Stimulated activated CD4-positive, alpha-beta T cell treated with anti-CD3 and anti-CD28 coated beads, Interleukin-12 subunit alpha, Interleukin-12 subunit beta, amount 100 ng/mL, for 4 hours (primary cell): ENCODE data around the gene RBM20.
"Not testable (repeated sequence)": the region's sequence is repeated elsewhere in the genome, so short reads cannot be mapped to it uniquely, and the experiment has no call there.

Source experiments
- DNase-seq: peaks from one replicate; pipeline ENCODE4 v3.0.0-alpha.2; 2020

RBM20 gene

GRCh38 chr10:110679486-110680272 lies 35.5 kb downstream of the RBM20 start:
- DNase-seq, result no peak

GRCh38 chr10:110680273-110681020 lies 36.3 kb downstream of the RBM20 start:
- no peak for DNase-seq

GRCh38 chr10:110681023-110681681 lies 37.0 kb downstream of the RBM20 start:
- peak; percentile 21 for DNase-seq

GRCh38 chr10:110682348-110682747 lies 38.2 kb downstream of the RBM20 start:
- DNase-seq, result no peak

- no peak for DNase-seq
These were observed 40.8 kb downstream of the RBM20 start for GRCh38 chr10:110684800-110685446.

GRCh38 chr10:110686047-110686446 lies 41.9 kb downstream of the RBM20 start:
- no peak for DNase-seq

- no peak for DNase-seq
These were observed 42.8 kb downstream of the RBM20 start for GRCh38 chr10:110686949-110687348.

GRCh38 chr10:110687400-110687799 lies 43.3 kb downstream of the RBM20 start:
- no peak for DNase-seq

GRCh38 chr10:110691139-110691538 lies 47.0 kb downstream of the RBM20 start:
- no peak for DNase-seq

GRCh38 chr10:110694263-110694662 lies 50.1 kb downstream of the RBM20 start:
- DNase-seq, result no peak

- DNase-seq, result no peak
These were observed 50.8 kb downstream of the RBM20 start for GRCh38 chr10:110694820-110695538.

GRCh38 chr10:110695539-110695886 lies 51.4 kb downstream of the RBM20 start:
- no peak for DNase-seq

- DNase-seq, result no peak
These were observed 52.3 kb downstream of the RBM20 start for GRCh38 chr10:110696436-110696835.

- DNase-seq, result no peak
These were observed 54.2 kb downstream of the RBM20 start for GRCh38 chr10:110698340-110698739.

- DNase-seq, result no peak
These were observed 54.7 kb downstream of the RBM20 start for GRCh38 chr10:110698782-110699201.

- DNase-seq, result no peak
These were observed 55.8 kb downstream of the RBM20 start for GRCh38 chr10:110699859-110700468.

GRCh38 chr10:110700947-110701616 lies 56.9 kb downstream of the RBM20 start:
- DNase-seq, result no peak

GRCh38 chr10:110701617-110701971 lies 57.5 kb downstream of the RBM20 start:
- DNase-seq, result no peak

- DNase-seq, result no peak
These were observed 59.9 kb downstream of the RBM20 start for GRCh38 chr10:110704070-110704469.

GRCh38 chr10:110704906-110705476 lies 60.9 kb downstream of the RBM20 start:
- DNase-seq, result no peak

GRCh38 chr10:110705596-110705995 lies 61.5 kb downstream of the RBM20 start:
- not testable (repeated sequence) for DNase-seq
